Fibroblast of pulmonary artery (primary cell): ENCODE results near the gene MDGA2.

Source experiments
- DNase-seq: peaks from one replicate; pipeline ENCODE4 v3.0.0-alpha.2; 2010; ENCODE audit warnings: low read depth
- H3K4me3 ChIP-seq: replicated peaks from 2 replicates; pipeline ENCODE4 v1.5.1; 2011; ENCODE audit warnings: low read depth, mild to moderate bottlenecking, control low read depth, low read length, moderate library complexity
- CTCF ChIP-seq: IDR thresholded peaks from 2 replicates; pipeline ENCODE4 v1.5.1; 2011; ENCODE audit warnings: mild to moderate bottlenecking, control low read depth, low read length, inconsistent platforms; ENCODE audit errors: missing control alignments

Gene MDGA2

GRCh38 chr14:46989566-46989965, 685.8 kb downstream of the MDGA2 start:
- DNase-seq, result no peak
- H3K4me3 ChIP-seq, result no peak overlapping the region
- no peak for TF ChIP-seq CTCF

- no peak for DNase-seq
- no peak overlapping the region for H3K4me3 ChIP-seq
- TF ChIP-seq CTCF, result no peak
These were observed 687.1 kb downstream of the MDGA2 start for GRCh38 chr14:46988312-46988711.

DNA sequence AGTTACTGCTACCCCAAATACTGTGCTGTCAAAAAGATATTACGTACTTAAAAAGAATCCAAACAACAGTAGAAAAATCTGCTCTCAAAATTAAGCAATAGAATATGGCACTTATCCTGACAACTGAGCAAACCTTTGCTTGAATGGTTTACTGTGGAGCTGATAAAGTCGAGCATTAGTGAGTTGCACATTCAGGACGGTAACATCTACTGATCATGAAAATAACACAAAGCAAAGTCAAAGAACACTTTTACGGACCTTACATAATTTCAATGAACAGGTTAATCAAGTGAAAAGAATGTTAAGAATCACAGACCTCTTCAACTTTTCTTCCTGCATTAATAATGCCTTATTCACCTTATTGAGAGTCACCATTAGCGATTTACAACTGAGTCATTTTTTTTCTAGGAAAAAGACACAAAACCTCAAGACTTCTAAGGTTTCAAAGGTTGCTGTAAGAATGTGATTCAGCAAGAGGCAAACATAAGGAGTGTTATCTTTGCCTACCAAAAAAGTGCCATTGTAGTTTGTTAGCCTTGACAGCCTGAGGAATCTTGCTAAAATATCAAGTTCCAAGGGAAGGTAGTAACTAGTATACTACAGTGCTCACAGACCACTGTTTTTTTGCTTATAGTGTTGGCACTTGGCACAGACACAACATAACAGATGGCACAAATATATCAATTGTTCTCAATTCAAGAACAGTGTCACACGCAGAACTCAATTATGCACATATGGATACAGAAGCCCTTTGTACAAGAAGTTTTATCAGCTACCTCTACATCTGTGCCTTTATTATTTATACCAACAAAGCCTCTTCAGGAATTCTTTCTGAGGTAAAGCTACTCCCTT, 689.6 kb downstream of the MDGA2 start:
- H3K4me3 ChIP-seq, result no peak overlapping the region
- no peak for DNase-seq
- TF ChIP-seq CTCF, result no peak

- no peak for DNase-seq
- H3K4me3 ChIP-seq, result no peak overlapping the region
- TF ChIP-seq CTCF, result no peak
These were observed 702.1 kb downstream of the MDGA2 start for GRCh38 chr14:46973295-46973694.

DNA sequence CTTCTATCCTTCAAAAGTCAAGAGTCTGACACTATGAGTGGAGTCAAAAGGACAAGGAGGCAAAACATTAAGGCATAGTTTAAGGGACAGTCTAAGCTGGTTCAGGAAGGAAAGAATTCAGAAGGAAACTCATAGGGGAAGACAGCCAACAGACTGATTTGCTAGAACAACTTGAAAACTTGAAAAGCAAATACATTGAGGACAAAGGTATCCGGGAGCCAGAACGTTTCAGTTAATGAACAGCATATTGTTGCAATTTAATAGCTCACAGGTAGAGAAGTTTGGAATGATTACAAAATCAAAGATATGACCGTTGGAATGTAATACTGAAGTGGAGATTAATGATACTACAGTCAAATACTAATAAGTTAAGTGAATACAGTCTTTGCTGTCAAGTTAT, 711.0 kb downstream of the MDGA2 start:
- H3K4me3 ChIP-seq, result no peak overlapping the region
- no peak for TF ChIP-seq CTCF
- DNase-seq, result no peak

GRCh38 chr14:46951103-46951502, 724.3 kb downstream of the MDGA2 start:
- no peak for DNase-seq
- no peak for TF ChIP-seq CTCF
- no peak overlapping the region for H3K4me3 ChIP-seq

DNA sequence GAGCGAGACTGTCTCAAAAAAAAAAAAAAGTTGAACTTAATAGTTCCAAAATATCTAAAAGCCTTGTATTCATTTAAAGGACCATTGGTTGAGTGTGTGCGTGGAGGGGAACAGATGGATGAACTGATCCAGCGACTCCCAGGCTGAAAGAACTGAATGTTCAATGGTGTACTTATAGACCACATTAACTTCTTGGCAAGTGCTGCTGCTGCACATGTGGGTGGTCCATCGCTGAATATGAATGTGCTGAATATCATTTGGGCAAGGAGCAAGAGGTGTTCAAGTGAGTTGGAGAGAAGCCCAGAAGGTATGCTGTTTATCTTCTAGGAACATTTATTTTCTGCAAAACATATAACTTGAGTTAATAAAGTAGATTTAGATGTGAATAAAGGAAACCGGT, 734.8 kb downstream of the MDGA2 start:
- no peak for TF ChIP-seq CTCF
- H3K4me3 ChIP-seq, result no peak overlapping the region
- no peak for DNase-seq
